Measurements from ENCODE around the gene GPR21. TPM values are rescaled to one million over a fixed set of nuclear protein-coding genes. Genes with fewer than 3 reads are reported as not detected.

Gene GPR21
- total and polyA plus RNA-seq, 2 of the 13 experiments (the other 11 are each of a cell fraction or from before 2014, with no cell fraction given): 0.29 to 0.32 TPM

- ATAC-seq (no peak), FAIRE-seq (no peak), DNase-seq (ENCODE audit: low spot score) (no peak)
- WGBS (ENCODE audit: low lambda C conversion rate): 92% methylated on average over 7 of the region's 7 CpGs
- Histone ChIP-seq H4K20me1 (ENCODE audit: insufficient read depth, low read length) (no peaks in the 10 kb centered on the region), H3K4me2 (ENCODE audit: low read depth, low read length) (no peak overlapping the region), H3K27me3 (ENCODE audit: control insufficient read depth in 1 of 2, insufficient read depth in 2 of 2, low read length in 2 of 2) (no peaks in the 10 kb centered on the region), H3K9ac (ENCODE audit: insufficient read depth, low read depth, low read length) (no peak overlapping the region), H3K9me3 (ENCODE audit: low read length) (no peaks in the 10 kb centered on the region), H3K79me2 (ENCODE audit: insufficient read depth, low read length) (no peaks in the 10 kb centered on the region), H3K27ac (ENCODE audit: extremely low read length, insufficient read depth, low read length) (no peak overlapping the region), H2AFZ (ENCODE audit: low read length) (no peak overlapping the region), H3K36me3 (replicated peaks in 1 of 2; ENCODE audit: control insufficient read depth in 1 of 2, insufficient read depth in 2 of 2, low read length in 2 of 2) (peaks cover 1 to 25% of the 10 kb centered on the region in 2 experiments; a peak in 4 of 5 replicates), H3K4me3 (replicated peaks in 1 of 3; ENCODE audit: insufficient read depth in 1 of 3, low read depth in 2 of 3, low read length in 3 of 3) (no peak overlapping the region), H3K4me1 (ENCODE audit: insufficient read depth, low read length) (no peaks in the 10 kb centered on the region)
- POLR2A ChIA-PET: no interaction called here
- intact Hi-C loops (cut with micrococcal nuclease; ENCODE audit: unreplicated experiment): no loop called here
- CTCF ChIA-PET (ENCODE audit: low intra/inter-chr PET ratio, low total read pairs): no interaction called here
- in situ Hi-C loops (cut with HindIII; ENCODE audit: extremely low pct_ligation_motif_present, low pct_unique_long_range_greater_than_20kb): no loop called here
- BruUV-seq (replicated peaks): no TSS peak
- TF ChIP-seq ZFY (CRISPR knock-in tag; IDR thresholded peaks at IDR 0.05): no peak
- no peak for TF ChIP-seq ZNF577 (CRISPR knock-in tag; IDR thresholded peaks at IDR 0.05; ENCODE audit: borderline replicate concordance, low read depth)
- TF ChIP-seq EZH2 (conservative IDR thresholded peaks at IDR 0.05; ENCODE audit: low read depth, low read length): no peak
- TF ChIP-seq ZNF224 (CRISPR knock-in tag; IDR thresholded peaks at IDR 0.05): no peak
- no peak for TF ChIP-seq ZNF777 (CRISPR knock-in tag; IDR thresholded peaks at IDR 0.05)
- no peak for TF ChIP-seq CREBL2 (CRISPR knock-in tag; IDR thresholded peaks at IDR 0.05; ENCODE audit: borderline replicate concordance)
- no peak for TF ChIP-seq HNF4G (IDR thresholded peaks at IDR 0.05; ENCODE audit: borderline replicate concordance, low read depth, low read length)
- no peak for TF ChIP-seq HNF4G (CRISPR knock-in tag; IDR thresholded peaks at IDR 0.05; ENCODE audit: borderline replicate concordance, low read depth)
- no peak for TF ChIP-seq ADNP (CRISPR knock-in tag; IDR thresholded peaks at IDR 0.05)
- TF ChIP-seq ZKSCAN8 (CRISPR knock-in tag; IDR thresholded peaks at IDR 0.05; ENCODE audit: borderline replicate concordance): no peak
- TF ChIP-seq FUBP1 (CRISPR knock-in tag; IDR thresholded peaks at IDR 0.05; ENCODE audit: borderline replicate concordance): no peak
- TF ChIP-seq PRDM10 (CRISPR knock-in tag; IDR thresholded peaks at IDR 0.05; ENCODE audit: low read depth): no peak
- TF ChIP-seq SAFB2 (CRISPR knock-in tag; IDR thresholded peaks at IDR 0.05; ENCODE audit: borderline replicate concordance, low read depth): no peak
- TF ChIP-seq RAD21 (CRISPR knock-in tag; IDR thresholded peaks at IDR 0.05): no peak
- no peak for TF ChIP-seq ZNF543 (CRISPR knock-in tag; IDR thresholded peaks at IDR 0.05)
- no peak for TF ChIP-seq MYPOP (CRISPR knock-in tag; IDR thresholded peaks at IDR 0.05)
- TF ChIP-seq DPF2 (CRISPR knock-in tag; IDR thresholded peaks at IDR 0.05; ENCODE audit: borderline replicate concordance, low read depth): no peak
Observed at GRCh38 chr9:123062351-123063176, 29.1 kb downstream of the GPR21 start.
